ENCODE measurements around the gene PDZD2. TPM values are rescaled to one million over a fixed set of nuclear protein-coding genes. Genes with fewer than 3 reads are reported as not detected.
"Not testable (repeated sequence)": the region's sequence is repeated elsewhere in the genome, so short reads cannot be mapped to it uniquely, and the experiment has no call there.

PDZD2 gene
- total RNA-seq, 1 donor from 2014 or later, result 42.7 TPM

DNA sequence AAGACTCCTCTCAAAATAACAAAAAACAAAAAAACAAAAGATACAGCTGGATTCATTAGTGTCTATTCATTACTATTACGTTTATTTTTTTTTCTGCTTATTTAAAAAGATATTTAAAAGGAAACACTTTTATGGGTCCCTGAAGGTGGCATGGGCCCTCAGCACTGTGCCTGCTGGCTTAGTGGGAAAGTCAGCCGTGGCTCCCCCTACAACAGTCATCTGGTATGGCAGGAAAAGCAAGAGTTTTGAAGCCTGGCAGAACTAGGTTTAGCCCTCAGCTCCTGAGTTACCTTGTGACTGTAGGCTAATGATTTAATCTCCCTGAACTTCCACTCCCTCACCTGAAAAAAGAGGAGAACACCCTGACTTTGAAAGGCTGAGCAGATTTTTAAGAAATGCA lies 399.6 kb downstream of the PDZD2 start:
- TF ChIP-seq POLR2A (IDR thresholded peaks at IDR 0.05) (no peak), POLR2AphosphoS5 (IDR thresholded peaks at IDR 0.05; ENCODE audit: insufficient read depth in 1 of 2, low read depth in 1 of 2) (no peak)
- TF ChIP-seq, protein P1, sequence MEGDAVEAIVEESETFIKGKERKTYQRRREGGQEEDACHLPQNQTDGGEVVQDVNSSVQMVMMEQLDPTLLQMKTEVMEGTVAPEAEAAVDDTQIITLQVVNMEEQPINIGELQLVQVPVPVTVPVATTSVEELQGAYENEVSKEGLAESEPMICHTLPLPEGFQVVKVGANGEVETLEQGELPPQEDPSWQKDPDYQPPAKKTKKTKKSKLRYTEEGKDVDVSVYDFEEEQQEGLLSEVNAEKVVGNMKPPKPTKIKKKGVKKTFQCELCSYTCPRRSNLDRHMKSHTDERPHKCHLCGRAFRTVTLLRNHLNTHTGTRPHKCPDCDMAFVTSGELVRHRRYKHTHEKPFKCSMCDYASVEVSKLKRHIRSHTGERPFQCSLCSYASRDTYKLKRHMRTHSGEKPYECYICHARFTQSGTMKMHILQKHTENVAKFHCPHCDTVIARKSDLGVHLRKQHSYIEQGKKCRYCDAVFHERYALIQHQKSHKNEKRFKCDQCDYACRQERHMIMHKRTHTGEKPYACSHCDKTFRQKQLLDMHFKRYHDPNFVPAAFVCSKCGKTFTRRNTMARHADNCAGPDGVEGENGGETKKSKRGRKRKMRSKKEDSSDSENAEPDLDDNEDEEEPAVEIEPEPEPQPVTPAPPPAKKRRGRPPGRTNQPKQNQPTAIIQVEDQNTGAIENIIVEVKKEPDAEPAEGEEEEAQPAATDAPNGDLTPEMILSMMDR (IDR thresholded peaks at IDR 0.05), result no peak
- peaks cover 13% of the 10 kb centered on the region for H3K4me1 ChIP-seq
- DNase-seq (ENCODE audit: extremely low spot score in 2 of 2), result no peak
- no peak overlapping the region for H3K27ac ChIP-seq
- no peak overlapping the region for H3K4me3 ChIP-seq
- H3K27me3 ChIP-seq, result no peaks in the 10 kb centered on the region
- no peaks in the 10 kb centered on the region for H3K36me3 ChIP-seq
- intact Hi-C loops (cut with DNase I), result no loop called here
- H3K9me3 ChIP-seq, result no peaks in the 10 kb centered on the region

DNA sequence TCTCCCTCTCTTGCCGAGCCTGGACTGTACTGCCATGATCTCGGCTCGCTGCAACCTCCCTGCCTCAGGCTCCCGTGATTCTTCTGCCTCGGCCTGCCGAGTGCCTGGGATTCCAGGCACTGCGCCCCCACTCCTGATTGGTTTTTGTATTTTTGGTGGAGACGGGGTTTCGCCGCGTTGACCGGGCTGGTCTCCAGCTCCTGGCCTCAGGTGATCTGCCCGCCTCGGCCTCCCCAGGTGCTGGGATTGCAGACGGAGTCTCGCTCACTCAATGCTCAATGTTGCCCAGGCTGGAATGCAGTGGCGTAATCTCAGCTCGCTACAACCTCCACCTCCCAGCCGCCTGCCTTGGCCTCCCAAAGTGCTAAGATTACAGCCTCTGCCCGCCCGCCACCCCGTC lies 400.2 kb downstream of the PDZD2 start:
- H3K4me3 ChIP-seq; H3K9me3 ChIP-seq; H3K27ac ChIP-seq; intact Hi-C loops (cut with DNase I); H3K27me3 ChIP-seq; H3K36me3 ChIP-seq; DNase-seq (ENCODE audit: extremely low spot score in 2 of 2): not testable (repeated sequence)
- peaks cover 13% of the 10 kb centered on the region for H3K4me1 ChIP-seq

DNA sequence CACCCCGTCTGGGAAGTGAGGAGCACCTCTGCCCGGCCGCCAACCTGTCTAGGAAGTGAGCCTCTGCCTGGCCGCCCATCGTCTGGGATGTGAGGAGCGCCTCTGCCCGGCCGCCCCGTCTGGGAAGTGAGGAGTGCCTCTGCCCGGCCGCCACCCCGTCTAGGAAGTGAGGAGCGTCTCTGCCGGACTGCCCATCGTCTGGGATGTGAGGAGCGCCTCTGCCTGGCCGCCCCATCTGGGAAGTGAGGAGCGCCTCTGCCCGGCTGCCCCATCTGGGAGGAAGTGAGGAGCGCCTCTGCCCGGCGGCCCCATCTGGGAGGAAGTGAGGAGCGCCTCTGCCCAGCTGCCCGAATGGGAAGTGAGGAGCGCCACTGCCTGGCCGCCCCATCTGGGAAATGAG lies 400.7 kb downstream of the PDZD2 start:
- H3K36me3 ChIP-seq; intact Hi-C loops (cut with DNase I); H3K27me3 ChIP-seq; H3K4me3 ChIP-seq; H3K9me3 ChIP-seq; H3K27ac ChIP-seq; DNase-seq (ENCODE audit: extremely low spot score in 2 of 2): not testable (repeated sequence)
- H3K4me1 ChIP-seq, result peaks cover 13% of the 10 kb centered on the region

DNA sequence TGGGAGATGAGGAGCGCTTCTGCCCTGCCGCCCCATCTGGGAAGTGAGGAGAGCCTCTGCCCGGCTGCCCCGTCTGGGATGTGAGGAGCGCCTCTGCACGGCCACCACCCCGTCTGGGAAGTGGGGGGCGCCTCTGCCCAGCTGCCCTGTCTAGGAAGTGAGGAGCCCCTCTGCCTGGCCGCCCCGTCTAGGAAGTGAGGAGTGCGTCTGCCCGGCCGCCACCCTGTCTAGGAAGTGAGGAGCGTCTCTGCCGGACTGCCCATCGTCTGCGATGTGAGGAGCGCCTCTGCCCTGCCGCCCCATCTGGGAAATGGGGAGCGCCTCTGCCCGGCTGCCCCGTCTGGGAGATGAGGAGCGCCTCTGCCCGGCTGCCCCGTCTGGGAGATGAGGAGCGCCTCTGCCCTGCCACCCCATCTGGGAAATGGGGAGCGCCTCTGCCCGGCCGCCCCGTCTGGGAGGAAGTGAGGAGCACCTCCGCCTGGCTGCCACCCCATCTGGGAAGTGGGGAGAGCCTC lies 401.3 kb downstream of the PDZD2 start:
- H3K4me1 ChIP-seq, result peaks cover 13% of the 10 kb centered on the region
- DNase-seq (ENCODE audit: extremely low spot score in 2 of 2); intact Hi-C loops (cut with DNase I); H3K36me3 ChIP-seq; H3K27ac ChIP-seq; H3K9me3 ChIP-seq; H3K4me3 ChIP-seq; H3K27me3 ChIP-seq: not testable (repeated sequence)

DNA sequence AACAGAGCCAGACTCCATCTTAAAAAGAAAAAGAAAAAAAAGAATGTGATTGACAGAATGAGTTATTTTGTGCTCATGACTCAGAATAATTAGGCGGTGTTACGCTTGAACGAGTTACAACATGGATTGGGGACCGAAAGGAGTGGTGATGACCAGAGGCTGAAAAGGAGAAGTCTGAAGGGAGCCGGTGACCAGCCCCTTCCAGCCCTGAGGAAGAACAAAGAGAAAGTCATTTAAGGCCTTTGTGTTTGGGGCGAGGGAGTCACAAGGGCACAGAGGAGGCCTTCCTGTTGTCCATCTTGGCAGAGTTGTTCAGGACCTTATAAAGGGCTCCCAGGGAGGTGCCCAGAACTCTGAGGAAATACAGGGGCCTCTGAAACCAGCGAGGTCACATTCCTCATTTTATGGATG lies 403.6 kb downstream of the PDZD2 start:
- Histone ChIP-seq H3K36me3 (no peaks in the 10 kb centered on the region), H3K9me3 (no peaks in the 10 kb centered on the region), H3K27me3 (no peaks in the 10 kb centered on the region), H3K4me3 (no peak overlapping the region), H3K4me1 (peaks cover 13% of the 10 kb centered on the region), H3K27ac (no peak overlapping the region)
- intact Hi-C loops (cut with DNase I), result no loop called here
- TF ChIP-seq POLR2A (IDR thresholded peaks at IDR 0.05) (no peak), POLR2AphosphoS5 (IDR thresholded peaks at IDR 0.05; ENCODE audit: insufficient read depth in 1 of 2, low read depth in 1 of 2) (no peak)
- TF ChIP-seq, protein P1 (IDR thresholded peaks at IDR 0.05), result no peak
- DNase-seq (ENCODE audit: extremely low spot score in 2 of 2), result no peak

DNA sequence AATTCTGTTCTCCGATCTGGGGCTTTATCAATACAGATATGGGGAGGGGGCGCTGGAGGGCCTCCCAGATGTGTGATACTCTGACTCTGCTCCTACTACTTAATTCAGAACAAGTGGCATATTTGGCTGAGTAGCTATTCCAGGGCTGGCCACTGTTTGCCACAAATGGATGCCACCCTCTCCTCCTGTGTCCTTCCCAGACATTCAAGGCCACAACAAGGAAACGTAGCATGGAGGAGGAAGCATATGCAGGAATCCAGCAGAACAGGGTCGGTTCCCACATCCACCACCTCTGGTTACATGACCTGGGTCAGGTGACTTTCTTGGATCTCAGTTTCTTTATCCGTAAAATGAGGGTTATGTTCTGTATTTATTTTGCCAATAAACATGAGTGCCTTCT lies 404.2 kb downstream of the PDZD2 start:
- intact Hi-C loops (cut with DNase I), result no loop called here
- peaks cover 13% of the 10 kb centered on the region for H3K4me1 ChIP-seq

More for the DNA sequence above, 404.2 kb downstream of the PDZD2 start:
- Histone ChIP-seq H3K27me3 (no peaks in the 10 kb centered on the region), H3K27ac (no peak overlapping the region), H3K9me3 (no peaks in the 10 kb centered on the region), H3K4me3 (no peak overlapping the region), H3K36me3 (no peaks in the 10 kb centered on the region)
- DNase-seq (ENCODE audit: extremely low spot score in 2 of 2), result no peak
- TF ChIP-seq, protein P1 (IDR thresholded peaks at IDR 0.05), result no peak
- TF ChIP-seq POLR2A (IDR thresholded peaks at IDR 0.05) (no peak), POLR2AphosphoS5 (IDR thresholded peaks at IDR 0.05; ENCODE audit: insufficient read depth in 1 of 2, low read depth in 1 of 2) (no peak)

Measured in vagina (tissue), 2 donors.